HG03135 (cell line): ENCODE measurements around the gene ATG16L2.
"Not testable (repeated sequence)": the region's sequence is repeated elsewhere in the genome, so short reads cannot be mapped to it uniquely, and the experiment has no call there.

Source experiments
- ATAC-seq: cut with Tn5 transposase; IDR thresholded peaks from one replicate; pipeline ENCODE4 v1.9.1; 2021; ENCODE audit warnings: mild to moderate bottlenecking, moderate library complexity; ENCODE audit not compliant: unreplicated experiment

Gene ATG16L2

DNA sequence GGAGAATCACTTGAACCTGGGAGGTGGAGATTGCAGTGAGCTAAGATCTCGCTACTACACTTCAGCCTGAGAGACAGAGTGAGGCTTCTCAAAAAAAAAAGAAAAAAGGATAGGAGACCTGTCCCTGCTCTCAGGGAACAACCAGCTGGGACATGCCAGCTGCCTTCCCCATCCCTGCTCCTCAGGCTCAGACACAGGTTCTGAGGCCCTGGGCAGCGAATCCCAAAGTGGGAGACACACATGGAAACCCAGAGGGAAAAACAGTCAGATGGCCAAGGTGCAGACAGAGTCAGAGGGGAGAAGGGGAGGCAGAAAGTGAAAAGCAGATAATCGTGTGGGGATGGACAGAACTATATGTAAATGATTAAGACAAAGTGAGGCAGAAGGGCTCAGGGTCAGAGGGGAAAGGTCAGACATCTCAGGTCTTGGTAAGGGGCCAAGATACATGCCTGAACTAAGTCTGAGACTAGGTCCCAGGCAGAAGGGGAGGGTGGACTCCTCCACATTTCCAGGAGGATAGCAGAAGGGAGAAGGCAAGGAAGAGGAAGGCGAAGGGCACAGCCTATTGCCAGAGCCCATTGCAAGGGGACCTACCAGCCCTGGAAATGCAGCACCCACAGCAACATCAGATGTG is 34.6 kb upstream of the ATG16L2 start:
- no peak for ATAC-seq

DNA sequence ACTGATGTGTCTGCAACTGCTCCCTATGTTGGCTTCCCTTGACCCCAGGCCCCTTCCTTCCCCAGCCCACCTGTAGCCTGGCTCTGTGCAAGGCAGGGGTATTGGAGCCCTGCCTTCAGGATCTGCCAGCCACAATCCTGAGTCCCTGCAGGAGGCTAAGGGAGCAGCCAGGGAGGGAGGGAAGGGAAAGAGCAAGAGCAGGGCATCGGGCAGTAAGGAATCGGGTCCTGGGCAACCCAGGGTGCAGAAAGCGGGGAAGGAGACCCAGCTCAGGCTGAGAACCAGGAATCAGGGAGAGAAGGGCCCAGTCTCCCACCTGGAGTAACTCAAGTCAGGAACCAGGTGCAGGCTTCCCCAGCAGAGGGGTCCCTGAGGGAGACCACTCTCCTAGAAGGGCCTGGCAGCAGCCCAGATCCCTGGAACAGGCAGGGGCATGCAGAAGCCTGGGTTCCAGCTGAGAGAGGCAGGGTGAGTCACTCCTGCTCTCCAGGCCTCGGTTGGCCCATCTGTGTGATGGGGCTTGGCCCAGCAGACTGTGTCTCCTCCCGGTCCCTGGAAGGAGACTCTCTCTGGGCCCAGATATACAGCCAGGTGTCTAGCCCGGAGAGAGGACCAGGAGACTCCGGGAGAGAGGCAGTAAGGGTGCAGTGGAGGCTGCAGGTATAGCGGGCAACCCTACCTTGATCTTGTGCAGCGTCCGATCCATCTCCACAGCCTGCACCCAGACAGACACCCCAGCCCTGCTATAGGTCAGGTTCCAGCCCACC is 33.7 kb upstream of the ATG16L2 start:
- no peak for ATAC-seq

DNA sequence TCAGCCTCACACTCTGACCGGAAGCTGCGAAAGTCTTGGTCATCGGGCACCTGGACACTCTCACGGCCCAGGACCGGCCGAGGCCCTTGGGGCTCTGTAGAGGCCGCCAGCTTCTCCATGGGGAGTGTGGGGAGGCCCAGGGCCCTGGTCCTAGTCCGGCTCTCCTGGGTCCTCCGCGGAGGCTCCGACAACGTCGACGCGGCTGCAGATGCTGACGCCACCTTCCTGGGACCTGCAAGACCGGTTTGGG is 33.2 kb upstream of the ATG16L2 start:
- no peak for ATAC-seq

DNA sequence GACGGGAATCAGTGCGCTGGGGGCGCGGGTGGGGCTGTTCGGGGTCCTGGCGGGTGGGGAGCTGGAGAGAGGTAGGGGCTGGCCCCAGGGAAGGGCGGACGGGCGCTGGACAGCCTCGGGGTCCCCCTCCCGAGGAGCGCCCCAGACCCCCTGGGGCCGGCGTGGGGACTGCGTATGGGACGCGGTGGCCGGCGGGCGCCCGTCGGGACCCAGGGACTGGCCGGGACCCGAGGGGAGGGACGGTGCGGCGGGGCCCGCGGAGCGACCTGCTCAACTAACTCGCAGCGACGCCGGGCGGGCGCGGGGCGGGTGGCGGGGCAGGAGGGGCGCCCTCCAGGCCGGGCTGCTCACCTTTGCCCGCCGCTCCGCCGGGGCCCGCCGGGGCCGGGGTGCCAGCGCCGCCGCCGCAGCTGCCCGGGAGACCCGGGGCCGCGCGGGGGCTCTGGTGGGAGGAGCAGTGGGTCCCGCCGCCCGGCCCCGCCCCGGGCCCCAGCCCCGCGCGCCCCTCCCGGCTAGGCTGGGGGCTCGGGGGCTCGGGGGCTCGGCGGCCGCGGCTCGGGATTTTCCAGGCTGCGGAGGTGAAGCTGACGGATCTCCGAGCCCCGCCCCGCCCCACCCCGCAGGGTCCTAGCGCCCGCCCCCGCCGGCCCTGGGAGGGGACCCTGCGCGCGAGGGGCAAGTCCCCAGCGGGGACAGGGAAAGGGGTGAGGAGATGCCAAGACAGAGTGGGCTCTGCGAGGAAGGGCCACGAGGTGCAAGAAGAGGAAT is 32.7 kb upstream of the ATG16L2 start:
- ATAC-seq: no peak

- no peak for ATAC-seq
Measured at GRCh38 chr11:72782081-72782920, 31.9 kb upstream of the ATG16L2 start.

GRCh38 chr11:72783144-72783905 is 30.9 kb upstream of the ATG16L2 start:
- ATAC-seq: no peak

DNA sequence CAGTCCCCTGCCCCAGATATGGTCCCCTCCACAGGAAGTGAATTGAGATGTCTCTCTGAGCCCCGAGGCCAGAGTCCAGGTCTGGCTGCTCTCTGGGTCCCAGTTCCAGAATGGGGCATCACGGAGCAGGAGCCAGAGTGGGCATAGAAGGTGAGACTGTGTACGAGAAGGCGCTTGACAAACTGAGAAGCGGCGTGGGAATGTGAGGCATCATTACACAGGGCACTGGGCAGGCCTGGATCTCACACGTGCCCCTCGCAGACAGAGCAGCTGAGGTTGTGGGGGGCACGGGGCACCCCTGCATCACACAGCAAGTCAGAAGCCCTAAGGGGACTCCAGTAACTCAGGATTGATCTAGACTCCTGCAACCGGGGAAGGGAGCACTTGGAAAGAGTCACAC is 29.5 kb upstream of the ATG16L2 start:
- no peak for ATAC-seq

DNA sequence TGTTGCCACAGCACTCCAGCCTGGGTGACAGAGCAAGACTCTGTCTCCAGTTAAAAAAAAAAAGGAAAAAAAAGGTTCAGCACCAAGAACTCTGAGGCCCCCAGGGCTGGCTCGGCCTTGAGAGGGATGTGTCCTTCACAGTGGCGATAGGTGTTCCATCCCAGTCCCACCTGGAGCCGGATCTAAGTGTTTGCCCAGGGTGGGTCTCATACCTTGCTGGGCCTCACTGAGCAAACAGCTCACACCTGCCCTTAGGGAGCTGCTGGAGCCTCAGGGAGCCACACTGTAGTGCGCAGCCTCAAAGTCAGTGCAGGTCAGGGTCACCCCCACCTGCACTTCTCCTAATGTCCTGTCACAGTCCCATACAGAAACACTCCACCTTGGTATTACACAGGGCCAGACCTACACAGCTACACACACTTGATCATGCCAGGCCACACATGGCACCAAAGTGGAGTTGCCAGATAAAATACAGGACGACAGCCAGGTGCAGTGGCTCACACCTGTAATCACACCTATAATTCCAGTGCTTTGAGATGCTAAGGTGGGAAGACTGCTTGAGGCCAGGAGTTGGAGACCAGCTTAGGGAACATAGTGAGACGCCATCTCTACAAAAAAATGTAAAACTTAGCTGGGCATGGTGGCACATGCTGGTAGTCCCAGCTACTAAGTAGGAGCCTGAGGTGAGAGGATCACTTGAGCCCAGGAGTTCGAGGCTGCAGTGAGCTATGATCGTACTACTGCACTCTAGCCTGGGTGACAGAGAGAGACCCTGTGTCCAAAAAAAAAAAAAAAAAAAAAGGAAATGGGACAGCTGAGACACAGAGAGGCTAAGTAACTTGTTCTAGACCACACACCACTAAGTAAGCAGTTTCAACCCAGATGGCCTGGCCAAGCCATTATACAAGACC is 27.7 kb upstream of the ATG16L2 start:
- ATAC-seq: no peak

- ATAC-seq: peak; percentile 56
Measured at GRCh38 chr11:72787216-72788104, 26.8 kb upstream of the ATG16L2 start.

DNA sequence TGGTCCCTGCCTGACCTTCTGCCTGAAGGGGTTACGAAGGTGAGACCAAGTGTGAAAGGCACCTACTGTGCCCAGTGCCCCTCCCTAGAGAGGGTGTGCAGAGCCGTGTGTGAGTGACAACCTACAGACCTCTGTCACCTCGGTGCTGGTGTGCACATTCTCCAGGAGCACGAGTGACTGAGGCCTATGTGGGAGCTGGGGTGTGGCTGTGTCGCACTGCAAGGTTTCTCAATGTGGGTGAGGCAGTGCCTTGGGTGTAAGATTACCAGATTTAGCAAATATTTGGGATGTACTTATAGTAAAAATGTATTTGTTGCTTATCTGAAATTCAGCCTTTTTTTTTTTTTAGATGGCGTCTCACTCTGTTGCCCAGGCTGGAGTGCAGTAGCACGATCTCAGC is 26.0 kb upstream of the ATG16L2 start:
- no peak for ATAC-seq

GRCh38 chr11:72789493-72790131 is 24.6 kb upstream of the ATG16L2 start:
- no peak for ATAC-seq

GRCh38 chr11:72791228-72791627 is 23.0 kb upstream of the ATG16L2 start:
- not testable (repeated sequence) for ATAC-seq

DNA sequence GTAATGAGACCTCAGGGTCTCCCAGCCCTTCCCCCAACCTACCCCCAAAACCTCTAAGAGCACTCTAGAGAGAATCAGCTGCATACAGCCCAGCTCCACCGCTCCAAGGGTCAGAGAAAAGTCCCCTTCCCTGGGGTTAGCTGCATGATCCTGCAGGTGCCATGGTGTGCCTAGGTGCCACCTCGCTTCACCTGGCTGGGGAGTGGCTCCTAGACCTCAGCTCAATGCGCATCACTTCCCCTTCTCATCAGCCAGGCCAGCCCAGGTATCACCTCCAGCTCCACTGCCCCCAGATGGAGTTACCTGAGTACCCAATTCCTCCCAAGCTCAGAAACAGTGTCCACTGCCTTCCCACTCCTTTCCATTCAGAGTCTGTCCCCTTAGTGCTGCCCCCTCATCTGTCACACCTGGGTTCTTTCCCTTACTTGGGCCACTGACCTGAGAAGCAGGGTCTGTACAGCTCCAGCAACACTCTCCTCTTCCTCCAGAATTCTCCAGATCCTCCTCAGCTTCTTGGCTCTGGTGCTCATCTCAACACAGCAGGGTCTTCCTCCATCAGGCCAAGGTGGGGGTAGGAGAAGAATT is 21.7 kb upstream of the ATG16L2 start:
- no peak for ATAC-seq

DNA sequence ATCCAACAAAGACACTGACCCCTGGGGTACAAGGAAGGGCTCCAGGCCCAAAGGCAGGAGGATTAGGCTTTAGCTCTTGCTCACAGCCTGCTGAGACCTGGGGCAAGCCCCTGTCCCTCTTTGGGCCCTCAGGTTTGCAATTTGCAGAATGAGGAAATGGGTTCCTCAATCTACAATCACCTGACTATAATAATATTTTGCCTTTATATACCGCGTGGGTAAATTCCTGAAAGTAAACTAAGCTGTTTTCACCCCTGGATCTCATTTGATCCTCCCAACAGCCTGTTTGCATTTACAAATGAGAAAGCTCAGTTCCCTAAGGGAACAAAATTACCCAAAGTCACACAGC is 21.2 kb upstream of the ATG16L2 start:
- no peak for ATAC-seq

- ATAC-seq: peak; percentile 83
Measured at GRCh38 chr11:72793425-72794367, 20.5 kb upstream of the ATG16L2 start, which contains the start of gene STARD10. Gene STARD10, minus strand, starts transcription at chr11:72794047. Its CDS starts 12,866 bp downstream, at chr11:72781181.

- ATAC-seq: no peak
Measured at GRCh38 chr11:72798361-72798760, 15.8 kb upstream of the ATG16L2 start.

DNA sequence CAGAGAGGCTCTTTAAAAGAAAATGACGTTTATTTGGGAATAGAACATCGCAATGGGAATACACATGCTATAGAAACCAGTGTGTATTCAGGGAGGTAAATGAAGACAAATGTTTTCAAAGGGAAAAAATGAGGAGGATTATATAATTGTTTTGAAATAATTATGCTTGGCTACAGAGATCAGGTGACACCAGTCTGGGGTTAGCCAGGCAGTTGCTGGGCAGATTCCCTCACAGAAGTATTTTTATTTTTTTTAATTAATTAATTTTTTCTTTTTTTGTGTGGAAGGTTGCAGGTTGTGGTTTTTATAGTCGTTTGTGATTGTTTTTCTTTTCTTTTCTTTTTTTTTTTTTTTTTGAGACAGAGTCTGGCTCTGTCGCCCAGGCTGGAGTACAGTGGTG is 14.8 kb upstream of the ATG16L2 start:
- no peak for ATAC-seq
